ENCODE measurements around the gene IRAK1.

The IRAK1 gene

GRCh38 chrX:154021131-154021611 is 1.5 kb upstream of the IRAK1 start:
- no peak for DNase-seq (ENCODE audit: low read depth)
- H3K4me3 ChIP-seq (ENCODE audit: low read length) = no peak overlapping the region
- TF ChIP-seq CTCF (conservative IDR thresholded peaks at IDR 0.05; ENCODE audit: low read depth, low read length) = no peak

GRCh38 chrX:154020536-154021115 is 924 bp upstream of the IRAK1 start:
- TF ChIP-seq CTCF (conservative IDR thresholded peaks at IDR 0.05; ENCODE audit: low read depth, low read length) = no peak
- H3K4me3 ChIP-seq (ENCODE audit: low read length) = no peak overlapping the region
- no peak for DNase-seq (ENCODE audit: low read depth)

GRCh38 chrX:154019061-154019621 is 561 bp downstream of the IRAK1 start:
- no peak for TF ChIP-seq CTCF (conservative IDR thresholded peaks at IDR 0.05; ENCODE audit: low read depth, low read length)
- DNase-seq (ENCODE audit: low read depth) = no peak
- peak overlapping the region; percentile 51 for H3K4me3 ChIP-seq (ENCODE audit: low read length)

- TF ChIP-seq CTCF (conservative IDR thresholded peaks at IDR 0.05; ENCODE audit: low read depth, low read length) = no peak
- peak overlapping the region; percentile 51 for H3K4me3 ChIP-seq (ENCODE audit: low read length)
- no peak for DNase-seq (ENCODE audit: low read depth)
Measured at GRCh38 chrX:154018518-154019060, 1.1 kb downstream of the IRAK1 start.

GRCh38 chrX:154017766-154018517 is 1.8 kb downstream of the IRAK1 start:
- no peak for TF ChIP-seq CTCF (conservative IDR thresholded peaks at IDR 0.05; ENCODE audit: low read depth, low read length)
- no peak for DNase-seq (ENCODE audit: low read depth)
- H3K4me3 ChIP-seq (ENCODE audit: low read length) = peak overlapping the region; percentile 51

GRCh38 chrX:154016366-154017076 is 3.2 kb downstream of the IRAK1 start:
- no peak for TF ChIP-seq CTCF (conservative IDR thresholded peaks at IDR 0.05; ENCODE audit: low read depth, low read length)
- H3K4me3 ChIP-seq (ENCODE audit: low read length) = no peak overlapping the region
- DNase-seq (ENCODE audit: low read depth) = no peak

Measured in retinal pigment epithelial cell (primary cell).